ENCODE data around the gene BICD1.
"Not testable (repeated sequence)": the region's sequence is repeated elsewhere in the genome, so short reads cannot be mapped to it uniquely, and the experiment has no call there.

BICD1 gene

DNA sequence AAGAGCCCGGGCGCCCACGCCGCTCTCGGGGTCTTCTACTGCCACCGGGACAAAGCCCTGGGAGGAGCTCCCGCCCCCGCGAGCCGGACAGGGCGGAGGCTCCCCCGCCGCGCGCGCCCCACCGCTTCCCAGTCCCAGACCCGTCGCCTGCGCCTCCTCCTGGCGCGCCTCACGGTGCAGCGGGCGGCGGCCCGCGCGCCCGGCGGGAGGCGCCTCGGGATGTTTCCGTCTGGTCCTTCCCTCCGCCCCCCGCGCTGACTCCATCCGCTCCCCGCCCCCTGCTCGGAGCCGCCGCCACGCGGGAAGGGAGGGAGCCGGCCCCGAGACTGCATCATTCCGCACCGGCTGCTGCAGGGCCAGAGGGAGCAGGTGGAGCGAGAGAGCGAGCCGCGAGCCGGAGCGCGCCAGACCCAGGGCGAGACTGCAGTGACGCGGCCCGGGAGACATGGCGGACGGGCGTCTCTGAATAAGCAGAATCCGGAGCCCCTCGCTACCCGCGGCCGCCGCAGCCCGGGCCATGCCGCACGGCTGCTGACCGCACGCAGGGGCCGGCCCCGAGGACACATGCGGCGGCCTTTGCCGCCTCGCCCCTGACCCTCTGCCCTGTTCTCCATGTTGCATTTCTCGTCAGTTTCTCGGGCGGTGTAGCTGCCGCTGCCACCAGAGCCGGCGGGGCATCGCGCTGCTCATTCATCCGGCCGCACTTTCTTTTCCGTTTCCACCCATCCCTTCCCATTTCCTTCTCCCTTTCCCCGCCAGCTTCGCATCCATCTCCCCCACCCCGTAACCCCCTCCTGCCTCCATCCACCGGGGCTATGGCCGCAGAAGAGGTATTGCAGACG is at the start of gene BICD1:
TSS of gene BICD1 (plus strand) at position 331 of the 842 bp plus-strand sequence. CDS start at position 816, 485 bp downstream.
- peak; percentile 80 for DNase-seq

DNA sequence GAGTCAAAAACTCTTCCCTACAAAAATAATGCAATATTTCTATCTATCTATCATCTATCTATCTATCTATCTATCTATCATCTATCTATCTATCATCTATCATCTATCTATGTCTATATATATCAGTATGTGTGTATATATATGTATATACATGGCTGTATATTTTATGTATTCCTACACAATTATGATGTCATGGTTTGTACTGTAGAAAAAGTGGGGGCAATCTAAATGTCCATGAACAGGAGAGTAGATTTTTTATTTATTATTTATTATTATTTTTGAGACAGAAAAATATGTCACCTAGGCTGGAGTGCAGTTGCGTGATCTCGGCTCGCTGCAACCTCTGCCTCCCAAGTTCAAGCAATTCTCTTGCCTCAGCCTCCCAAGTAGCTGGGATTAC is 45.6 kb upstream of the BICD1 start:
- no peak for DNase-seq

DNA sequence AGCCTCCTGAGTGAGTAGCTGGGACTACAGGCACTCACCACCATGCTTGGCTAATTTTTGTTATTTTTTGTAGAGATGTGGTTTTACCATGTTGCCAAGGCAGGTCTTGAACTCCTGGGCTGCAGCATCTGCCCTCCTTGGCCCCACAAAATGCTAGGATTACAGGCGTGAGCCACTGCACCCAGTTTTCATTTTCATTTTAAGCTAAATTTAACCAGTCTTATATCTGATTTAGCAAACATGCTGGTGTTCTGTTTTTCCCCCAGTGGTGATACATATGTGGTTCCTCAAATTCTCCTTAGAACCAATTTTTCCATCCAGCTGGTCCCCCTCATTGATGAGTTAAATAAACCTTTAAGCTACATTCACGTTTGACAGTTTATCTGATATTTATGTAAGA is 43.8 kb upstream of the BICD1 start:
- no peak for DNase-seq

DNA sequence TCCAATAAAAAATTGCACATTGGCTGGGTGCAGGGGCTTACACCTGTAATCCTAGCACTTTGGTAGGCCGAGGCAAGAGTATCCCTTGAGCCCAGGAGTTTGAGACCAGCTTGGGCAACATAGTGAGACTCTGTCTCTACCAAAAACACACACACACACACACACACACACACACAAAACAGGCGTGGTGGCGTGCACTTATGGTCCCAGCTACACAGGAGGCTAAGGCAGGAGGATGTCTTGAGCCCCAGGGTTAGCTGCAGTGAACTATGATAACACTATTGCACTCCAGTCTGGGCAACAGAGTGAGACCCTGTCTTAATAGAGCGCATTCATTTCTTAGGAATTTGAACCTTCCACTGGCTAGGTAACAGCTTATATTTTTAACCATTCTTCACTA is 42.9 kb upstream of the BICD1 start:
- no peak for DNase-seq

DNA sequence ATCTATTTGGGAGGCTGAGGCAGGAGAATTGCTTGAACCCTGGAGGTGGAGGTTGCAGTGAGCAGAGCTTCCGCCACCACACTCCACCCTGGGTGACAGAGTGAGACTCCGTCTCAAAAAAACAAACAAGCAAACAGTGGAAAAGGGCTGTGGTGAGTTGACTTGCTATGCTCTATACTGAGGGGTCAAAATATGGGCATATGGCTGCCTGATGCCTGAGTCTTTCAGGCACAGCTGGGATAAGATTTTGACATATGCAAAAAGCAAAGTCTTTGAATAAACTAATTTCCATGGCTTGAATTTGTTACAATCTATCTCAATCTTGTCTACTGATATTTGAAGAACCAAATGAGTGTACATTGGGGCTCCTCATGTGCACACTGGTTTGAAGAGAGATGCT is 40.4 kb upstream of the BICD1 start:
- DNase-seq: no peak

DNA sequence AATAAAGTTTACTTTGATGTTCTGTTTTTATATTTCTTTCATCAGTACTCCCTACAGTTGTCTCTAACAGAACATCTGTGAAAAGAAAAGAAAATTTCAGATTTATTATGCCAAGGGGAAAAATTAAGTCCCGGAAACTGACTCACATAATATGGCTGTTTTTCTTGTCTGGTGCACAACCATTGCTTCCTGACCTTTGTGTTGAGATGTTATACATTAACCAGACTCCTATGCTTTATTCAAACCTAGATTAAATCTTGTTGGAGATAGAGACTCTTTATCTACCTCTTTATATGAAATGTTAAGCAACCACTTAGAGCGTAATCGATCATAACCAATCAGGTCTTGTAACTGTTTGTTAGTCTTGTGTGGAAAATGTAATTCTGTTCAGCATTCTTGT is 37.6 kb upstream of the BICD1 start:
- no peak for DNase-seq

DNA sequence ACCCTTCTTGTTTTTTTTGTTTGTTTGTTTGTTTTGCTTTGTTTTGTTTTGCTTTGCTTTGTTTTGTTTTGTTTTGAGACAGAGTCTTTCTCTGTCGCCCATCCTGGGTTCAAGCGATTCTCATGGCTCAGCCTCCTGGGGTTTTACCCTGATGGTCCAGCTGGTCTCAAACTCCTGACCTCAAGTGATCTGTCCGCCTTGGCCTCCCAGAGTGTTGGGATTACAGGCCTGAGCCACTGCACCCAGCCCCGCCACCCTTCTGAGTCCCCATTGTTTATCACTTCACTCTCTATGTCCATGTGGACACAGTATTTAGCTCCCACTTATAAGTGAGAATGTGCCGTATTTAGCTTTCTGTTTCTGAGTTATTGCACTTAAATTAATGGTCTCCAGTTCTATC is 36.9 kb upstream of the BICD1 start:
- DNase-seq: no peak

DNA sequence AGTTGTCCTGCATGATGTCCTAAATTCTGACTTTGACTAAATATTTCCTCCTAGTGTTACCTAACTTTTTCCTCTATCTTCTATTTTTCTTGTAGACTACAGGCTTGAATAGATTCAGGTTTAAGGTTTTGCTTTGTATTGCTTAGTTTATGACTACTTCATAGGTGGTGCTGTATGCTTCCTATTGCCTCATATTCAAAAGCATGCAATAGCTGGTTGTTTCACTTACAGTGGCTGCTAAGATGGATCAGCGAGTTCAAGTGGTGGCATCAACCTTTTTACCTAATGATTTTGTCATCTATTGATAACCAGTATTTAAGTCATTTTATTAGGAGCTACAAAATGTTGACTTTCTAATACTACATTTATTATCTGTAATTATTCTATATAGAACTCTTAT is 36.3 kb upstream of the BICD1 start:
- DNase-seq: no peak

DNA sequence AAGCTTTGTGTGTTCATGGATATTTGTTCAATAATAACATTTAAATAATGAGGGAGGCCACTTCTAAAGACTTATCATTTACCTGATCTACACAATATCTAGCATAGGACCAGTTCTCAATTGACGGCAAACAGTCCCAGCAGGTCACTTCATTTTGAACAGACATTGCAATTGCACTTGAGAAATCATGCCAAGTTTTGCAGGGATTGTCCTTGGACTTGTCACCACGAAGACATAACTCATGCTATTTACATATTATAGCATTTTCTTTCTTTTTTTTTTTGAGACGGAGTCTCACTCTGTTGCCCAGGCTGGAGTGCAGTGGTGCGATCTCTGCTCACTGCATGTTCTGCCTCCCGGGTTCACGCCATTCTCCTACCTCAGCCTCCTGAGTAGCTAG is 34.5 kb upstream of the BICD1 start:
- no peak for DNase-seq

DNA sequence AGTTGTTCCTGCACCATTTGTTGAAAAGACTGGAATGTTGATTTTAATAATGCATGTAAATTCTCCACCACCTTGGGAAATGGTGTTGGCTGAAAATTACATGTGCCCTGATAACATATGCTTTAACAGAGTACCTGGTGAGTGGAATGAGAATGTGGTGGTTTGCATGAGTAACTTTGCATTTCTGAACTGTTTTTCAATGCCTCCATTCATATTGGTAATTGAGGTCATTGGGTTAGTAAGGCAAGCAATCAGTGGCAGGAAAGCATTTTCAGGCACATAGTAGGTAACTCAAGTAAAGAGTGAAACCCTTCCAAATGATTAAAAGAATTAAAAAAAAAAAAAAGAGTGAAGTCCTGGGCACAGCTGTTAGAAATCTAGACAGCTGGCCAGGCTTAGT is 32.2 kb upstream of the BICD1 start:
- DNase-seq: no peak

DNA sequence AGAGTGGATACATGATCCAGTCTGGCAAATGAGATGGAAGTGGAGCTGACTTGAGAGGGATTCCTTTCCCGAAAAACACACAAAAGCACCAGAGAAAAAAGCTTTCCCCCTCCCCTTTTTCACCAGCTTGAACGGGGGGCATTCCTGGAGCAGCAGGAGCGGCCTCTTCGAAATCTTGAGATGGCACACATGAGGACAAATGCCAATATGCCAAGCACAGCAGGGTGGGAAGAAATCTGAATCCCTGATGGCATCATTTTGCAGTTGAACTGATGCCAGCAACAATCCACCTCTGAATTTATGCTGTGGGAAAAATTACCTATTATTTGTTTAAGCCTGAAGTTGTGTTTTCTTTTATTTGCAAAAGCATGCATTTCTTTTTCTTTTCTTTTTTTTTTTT is 29.7 kb upstream of the BICD1 start:
- DNase-seq: no peak

DNA sequence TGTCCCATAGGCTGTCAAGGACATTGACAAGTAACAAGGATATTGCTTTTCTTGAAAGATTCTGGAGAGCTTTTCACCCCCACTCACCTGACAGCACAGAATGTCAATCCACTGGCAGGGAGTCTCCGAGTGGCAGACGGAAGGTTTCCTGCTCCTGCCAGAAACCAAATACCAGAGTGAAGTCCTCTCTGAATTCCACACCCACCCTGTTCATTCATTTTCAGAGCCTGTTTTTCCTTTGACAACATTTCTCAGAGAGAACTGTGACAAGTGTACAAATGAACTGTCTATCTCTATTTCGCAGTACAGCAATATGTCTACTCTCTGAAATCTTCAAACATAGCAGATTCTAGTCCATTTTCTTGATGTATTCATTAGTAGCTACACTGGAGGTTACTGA is 26.2 kb upstream of the BICD1 start:
- DNase-seq: no peak

DNA sequence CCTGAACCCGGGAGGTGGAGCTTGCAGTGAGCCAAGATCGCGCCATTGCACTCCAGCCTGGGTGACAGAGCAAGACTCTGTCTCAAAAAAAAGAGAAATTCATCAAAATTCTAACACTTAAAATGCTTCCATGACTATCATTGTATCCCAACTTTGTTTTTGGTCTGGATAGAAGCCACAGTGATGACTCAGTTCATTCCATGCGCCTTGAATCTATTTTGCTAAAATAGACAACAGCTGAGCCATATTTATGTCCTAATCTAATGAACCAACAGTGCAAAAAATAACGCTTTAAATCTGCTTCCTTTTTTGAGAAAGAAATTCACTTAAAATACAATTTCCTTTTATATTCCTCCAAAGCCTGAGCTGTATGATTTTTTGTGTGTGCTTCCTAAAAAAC is 23.2 kb upstream of the BICD1 start:
- no peak for DNase-seq

DNA sequence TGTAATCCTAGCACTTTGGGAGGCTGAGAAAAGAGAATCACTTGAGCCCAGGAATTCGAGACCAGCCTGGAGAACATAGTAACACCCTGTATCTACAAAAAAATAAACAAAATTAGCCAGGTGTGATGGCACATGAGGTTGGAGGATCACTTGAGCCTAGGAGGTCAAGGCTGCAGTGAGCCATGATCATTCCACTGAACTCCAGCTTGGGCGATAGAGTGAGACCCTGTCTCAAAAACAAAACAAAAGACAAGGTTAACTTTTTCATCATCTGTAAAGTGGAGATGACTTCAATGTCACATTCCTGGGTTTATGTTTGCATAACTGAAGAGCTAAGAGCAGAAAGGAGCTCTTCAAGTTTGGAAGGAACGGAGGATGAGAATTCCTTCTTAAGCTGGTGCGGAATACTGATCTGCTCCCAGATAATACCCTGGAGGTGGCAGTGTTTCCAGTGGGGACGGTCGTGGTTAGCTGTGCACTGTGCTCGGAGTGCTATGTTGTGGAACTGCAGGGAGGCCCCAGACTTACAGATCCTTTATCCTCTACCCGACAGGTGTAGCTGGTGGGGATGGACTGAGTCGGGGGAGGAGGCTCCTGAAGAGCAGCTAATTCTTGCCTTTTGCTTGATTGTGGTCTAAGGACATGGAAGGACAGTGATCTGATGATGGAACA is 22.5 kb upstream of the BICD1 start:
- DNase-seq: no peak

DNA sequence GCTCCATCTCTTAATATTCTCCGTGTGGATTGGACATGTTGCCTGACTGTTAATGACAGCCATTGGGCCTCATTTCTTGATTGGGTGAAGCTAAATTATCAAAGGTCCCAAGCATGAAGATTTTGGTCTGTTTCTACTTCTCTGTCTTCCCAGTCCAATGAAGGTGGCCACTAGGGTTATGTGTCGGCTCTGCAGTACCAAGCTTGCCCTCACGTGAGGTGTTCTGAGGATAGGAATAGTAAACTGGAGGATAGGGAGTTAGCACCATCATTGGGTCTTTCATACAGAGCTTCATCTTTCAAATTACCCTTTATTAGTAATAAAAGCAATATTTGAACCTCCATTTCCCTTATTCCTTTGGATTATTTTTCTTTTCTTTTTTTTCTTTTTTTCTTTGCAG is 21.9 kb upstream of the BICD1 start:
- no peak for DNase-seq

DNA sequence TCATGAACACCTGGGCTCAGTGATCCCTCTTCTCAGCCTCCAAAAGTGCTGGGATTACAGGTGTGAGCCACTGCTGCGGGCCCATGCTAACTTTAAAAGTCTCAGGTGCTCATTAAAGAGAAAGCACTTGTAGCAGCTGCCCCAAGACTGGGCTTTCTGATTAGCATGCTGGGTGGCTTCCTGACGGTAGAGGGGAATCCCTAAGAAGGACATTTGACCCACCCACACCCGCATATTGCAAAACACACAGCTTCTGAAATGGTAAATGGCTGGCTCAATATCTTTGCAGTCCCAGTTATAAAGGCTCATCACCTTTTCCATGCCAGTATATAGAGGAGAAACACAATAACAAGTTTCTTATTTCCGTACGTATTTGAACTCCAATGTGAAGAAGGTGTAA is 19.3 kb upstream of the BICD1 start:
- no peak for DNase-seq

DNA sequence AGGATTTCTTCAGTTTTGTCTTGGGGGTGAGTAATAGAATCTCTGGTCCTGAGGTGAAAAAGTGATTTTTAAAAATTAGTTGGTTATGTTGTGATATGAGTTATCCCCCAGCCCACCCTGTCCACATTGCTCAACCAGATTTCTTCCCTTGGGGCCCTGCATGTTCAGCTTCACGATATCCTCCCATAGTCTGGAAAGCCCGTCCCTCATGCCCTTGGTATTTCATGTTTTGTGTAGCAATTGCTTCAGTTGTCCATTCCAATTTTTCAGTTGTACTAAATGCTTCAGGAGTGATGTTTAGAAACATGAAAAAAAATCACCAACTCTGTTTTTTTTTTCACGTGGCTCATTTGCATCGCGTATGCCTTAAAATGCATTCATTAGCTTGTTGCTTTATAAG is 17.5 kb upstream of the BICD1 start:
- no peak for DNase-seq

DNA sequence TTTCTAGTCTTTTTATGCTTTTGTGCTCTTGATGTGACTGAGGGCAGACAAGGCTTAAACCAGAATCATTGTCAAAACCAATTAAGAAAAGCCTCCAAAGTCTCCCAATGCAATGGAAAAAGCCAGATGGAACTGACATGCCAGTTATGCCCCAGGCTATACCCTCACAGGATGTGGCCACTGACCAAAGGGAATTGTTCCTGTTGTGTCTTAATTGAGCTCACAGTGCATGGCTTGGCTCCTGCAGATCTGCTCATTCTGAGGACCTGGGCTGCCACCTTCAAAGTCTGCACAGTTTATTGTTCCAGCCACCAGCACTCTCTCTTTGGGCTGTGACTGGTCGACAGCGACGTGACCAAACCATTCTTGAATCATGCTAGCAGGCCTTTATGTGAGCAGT is 17.1 kb upstream of the BICD1 start:
- no peak for DNase-seq

DNA sequence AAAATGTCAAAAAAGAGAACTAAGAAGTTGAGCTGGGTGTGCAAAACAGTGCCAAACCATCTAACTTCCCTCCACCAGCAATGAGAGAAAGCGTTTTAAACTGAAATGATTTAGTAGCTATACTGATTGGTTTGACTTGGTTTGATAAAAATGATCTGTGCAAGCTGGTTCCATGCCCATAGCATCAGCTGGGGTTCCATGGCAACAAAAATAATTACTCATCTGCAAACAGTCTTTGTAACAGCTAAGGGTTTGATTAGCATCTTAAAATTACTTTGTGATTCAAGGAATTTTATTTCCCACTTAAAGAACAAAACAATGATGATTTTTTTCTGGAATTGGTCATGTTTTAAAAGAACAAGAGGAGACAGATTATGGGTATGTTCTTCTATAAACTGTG is 15.0 kb upstream of the BICD1 start:
- no peak for DNase-seq

DNA sequence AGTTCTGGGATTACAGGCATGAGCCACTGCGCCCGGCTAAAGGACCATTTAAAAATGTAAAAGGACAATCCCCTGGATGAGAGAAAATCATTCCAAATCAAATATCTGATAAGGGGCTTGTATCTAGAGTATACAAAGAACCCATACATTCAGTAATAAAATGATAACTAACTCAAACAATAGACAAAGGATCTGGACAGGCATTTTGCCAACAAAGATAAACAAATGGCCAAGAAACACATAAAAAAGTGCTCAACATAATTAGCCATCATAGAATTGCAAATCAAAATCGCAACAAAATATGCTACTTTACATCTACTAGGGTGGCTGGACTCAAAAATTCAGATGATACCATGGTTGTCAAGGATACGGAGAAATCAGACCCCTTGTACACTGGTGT is 8.5 kb upstream of the BICD1 start:
- DNase-seq: no peak

DNA sequence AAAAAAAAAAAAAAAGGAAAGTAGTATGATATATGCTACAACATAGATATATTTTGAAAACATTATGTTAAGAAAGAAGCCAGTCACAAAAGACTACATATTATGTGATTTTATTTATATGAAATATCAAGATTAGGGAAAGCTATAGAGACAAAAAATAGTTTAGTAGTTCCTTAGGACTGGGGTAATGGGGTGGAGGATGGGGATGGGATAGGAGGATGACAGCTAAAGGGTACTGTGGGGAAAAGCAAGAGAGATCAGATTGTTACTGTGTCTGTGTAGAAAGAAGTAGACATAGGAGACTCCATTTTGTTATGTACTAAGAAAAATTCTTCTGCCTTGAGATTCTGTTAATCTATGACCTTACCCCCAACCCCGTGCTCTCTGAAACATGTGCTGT is 7.4 kb upstream of the BICD1 start:
- DNase-seq: not testable (repeated sequence)

DNA sequence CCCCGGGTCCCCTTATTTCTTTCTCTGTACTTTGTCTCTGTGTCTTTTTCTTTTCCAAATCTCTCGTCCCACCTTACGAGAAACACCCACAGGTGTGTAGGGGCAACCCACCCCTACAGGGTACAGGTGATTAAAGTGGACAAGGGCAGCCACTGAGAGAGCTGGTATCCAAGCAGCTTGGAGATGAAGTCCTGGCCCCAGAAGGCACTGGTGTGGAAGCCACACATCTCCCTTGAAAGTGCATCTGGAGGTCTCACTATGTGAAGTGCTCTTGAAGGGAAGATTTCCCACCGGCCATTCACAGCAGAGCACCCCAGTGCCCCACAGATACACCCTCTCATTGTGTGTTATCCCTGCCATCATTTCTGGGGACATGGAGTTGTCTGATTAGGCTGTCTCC is 6.3 kb upstream of the BICD1 start:
- no peak for DNase-seq

DNA sequence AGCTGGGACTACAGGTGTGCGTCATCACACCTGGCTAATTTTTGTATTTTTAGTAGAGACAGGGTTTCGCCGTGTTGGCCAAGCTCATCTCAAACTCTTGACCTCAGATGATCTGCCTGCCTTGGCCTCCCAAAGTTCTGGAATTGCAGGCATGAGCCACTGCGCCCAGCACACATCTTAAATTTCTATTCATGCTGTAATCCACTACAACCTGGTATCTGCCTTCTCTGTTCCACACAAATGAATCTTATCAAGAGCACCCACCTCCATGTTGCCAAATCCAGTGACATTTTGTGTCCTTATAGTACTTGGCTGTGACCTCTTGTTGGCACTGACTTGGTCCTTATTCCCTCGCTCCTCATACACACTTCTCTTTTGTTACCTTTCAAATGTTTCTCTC is 5.8 kb upstream of the BICD1 start:
- DNase-seq: no peak

DNA sequence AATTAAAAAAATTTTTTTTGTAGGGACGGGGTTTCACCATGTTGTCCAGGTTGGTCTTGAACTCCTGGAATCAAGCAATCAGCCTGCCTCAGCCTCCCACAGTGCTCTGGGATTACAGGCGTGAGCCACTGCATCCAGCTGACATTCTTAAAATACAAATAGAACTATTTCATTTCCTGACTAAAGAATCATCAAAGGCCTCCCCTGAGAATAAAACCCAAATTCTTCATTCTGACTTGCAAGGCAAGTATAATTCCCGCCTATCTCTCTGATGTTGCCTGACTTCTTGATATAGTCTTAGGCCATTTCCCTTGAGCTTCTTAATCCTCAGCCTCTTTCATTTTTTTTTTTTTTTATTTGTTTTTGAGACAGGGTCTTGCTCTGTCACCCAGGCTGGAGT is 4.4 kb upstream of the BICD1 start:
- no peak for DNase-seq

Data from NCI-H1092 treated with DMSO at 0.1 percent for 48 hours (cell line).